Rectal smooth muscle tissue (tissue), 1 donor: ENCODE results near the gene CMTM6.
A peak's percentile ranks its signal among the peaks of the same experiment; 100 is the strongest.
"Not testable (repeated sequence)": the region's sequence is repeated elsewhere in the genome, so short reads cannot be mapped to it uniquely, and the experiment has no call there.

Experiments
- H3K27ac ChIP-seq: one replicate; pipeline ENCODE4 v1.7.0; 2013; ENCODE audit warnings: low read depth, low read length, inconsistent platforms
- H3K27me3 ChIP-seq: one replicate; pipeline ENCODE4 v1.7.0; 2013; ENCODE audit warnings: low read length; ENCODE audit not compliant: control insufficient read depth, insufficient read depth
- H3K36me3 ChIP-seq: one replicate; pipeline ENCODE4 v1.7.0; 2013; ENCODE audit warnings: low read length; ENCODE audit not compliant: control insufficient read depth, insufficient read depth
- H3K4me1 ChIP-seq: one replicate; pipeline ENCODE4 v1.7.0; 2013; ENCODE audit warnings: low read length; ENCODE audit not compliant: control insufficient read depth, insufficient read depth
- H3K4me3 ChIP-seq: one replicate; pipeline ENCODE4 v1.7.0; 2013; ENCODE audit warnings: low read length
- H3K9ac ChIP-seq: one replicate; pipeline ENCODE4 v1.7.0; 2013; ENCODE audit warnings: low read length

Gene CMTM6

GRCh38 chr3:32518921-32519320 lies 16.3 kb upstream of the CMTM6 start:
- H3K27ac ChIP-seq, H3K4me1 ChIP-seq, H3K4me3 ChIP-seq, H3K27me3 ChIP-seq, H3K36me3 ChIP-seq, H3K9ac ChIP-seq: not testable (repeated sequence)

GRCh38 chr3:32516751-32517150 lies 14.1 kb upstream of the CMTM6 start:
- not testable (repeated sequence) for H3K4me1 ChIP-seq, H3K36me3 ChIP-seq, H3K27me3 ChIP-seq, H3K27ac ChIP-seq, H3K9ac ChIP-seq, H3K4me3 ChIP-seq

GRCh38 chr3:32511005-32511404 lies 8.4 kb upstream of the CMTM6 start:
- H3K4me1 ChIP-seq = no peaks in the 10 kb centered on the region
- H3K4me3 ChIP-seq = no peak overlapping the region
- H3K9ac ChIP-seq = no peak overlapping the region
- no peak overlapping the region for H3K27ac ChIP-seq
- no peaks in the 10 kb centered on the region for H3K27me3 ChIP-seq
- no peaks in the 10 kb centered on the region for H3K36me3 ChIP-seq

GRCh38 chr3:32510075-32510724 lies 7.5 kb upstream of the CMTM6 start:
- H3K27ac ChIP-seq = no peak overlapping the region
- no peaks in the 10 kb centered on the region for H3K36me3 ChIP-seq
- no peak overlapping the region for H3K4me3 ChIP-seq
- no peak overlapping the region for H3K9ac ChIP-seq
- H3K4me1 ChIP-seq = no peaks in the 10 kb centered on the region
- H3K27me3 ChIP-seq = no peaks in the 10 kb centered on the region

- H3K4me3 ChIP-seq = no peak overlapping the region
- no peaks in the 10 kb centered on the region for H3K27me3 ChIP-seq
- no peak overlapping the region for H3K9ac ChIP-seq
- H3K27ac ChIP-seq = no peak overlapping the region
- H3K36me3 ChIP-seq = no peaks in the 10 kb centered on the region
- no peaks in the 10 kb centered on the region for H3K4me1 ChIP-seq
Observed at GRCh38 chr3:32508711-32509110, 6.1 kb upstream of the CMTM6 start.

- H3K27me3 ChIP-seq = no peaks in the 10 kb centered on the region
- H3K36me3 ChIP-seq = no peaks in the 10 kb centered on the region
- H3K4me1 ChIP-seq = peaks cover 2% of the 10 kb centered on the region
- H3K9ac ChIP-seq = no peak overlapping the region
- no peak overlapping the region for H3K4me3 ChIP-seq
- no peak overlapping the region for H3K27ac ChIP-seq
Observed at GRCh38 chr3:32506466-32506865, 3.8 kb upstream of the CMTM6 start.

GRCh38 chr3:32502946-32503286 lies 264 bp upstream of the CMTM6 start:
- Histone ChIP-seq H3K27me3 (no peaks in the 10 kb centered on the region), H3K27ac (peak overlapping the region; percentile 91), H3K9ac (peak overlapping the region; percentile 54), H3K4me1 (peaks cover 7% of the 10 kb centered on the region), H3K4me3 (peak overlapping the region; percentile 75), H3K36me3 (no peaks in the 10 kb centered on the region)

GRCh38 chr3:32501783-32502117 lies 902 bp downstream of the CMTM6 start:
- Histone ChIP-seq H3K4me1 (peaks cover 7% of the 10 kb centered on the region), H3K27me3 (no peaks in the 10 kb centered on the region), H3K27ac (peak overlapping the region; percentile 91), H3K9ac (peak overlapping the region; percentile 20), H3K4me3 (peak overlapping the region; percentile 75), H3K36me3 (no peaks in the 10 kb centered on the region)

GRCh38 chr3:32500880-32501782 lies 1.5 kb downstream of the CMTM6 start:
- no peaks in the 10 kb centered on the region for H3K27me3 ChIP-seq
- peak overlapping the region; percentile 75 for H3K4me3 ChIP-seq
- H3K27ac ChIP-seq = peak overlapping the region; percentile 91
- peaks cover 7% of the 10 kb centered on the region for H3K4me1 ChIP-seq
- no peaks in the 10 kb centered on the region for H3K36me3 ChIP-seq
- no peak overlapping the region for H3K9ac ChIP-seq

- H3K4me3 ChIP-seq = no peak overlapping the region
- no peak overlapping the region for H3K27ac ChIP-seq
Observed at GRCh38 chr3:32500231-32500630, 2.4 kb downstream of the CMTM6 start.

GRCh38 chr3:32499585-32499984 lies 3.1 kb downstream of the CMTM6 start:
- no peaks in the 10 kb centered on the region for H3K36me3 ChIP-seq

More at GRCh38 chr3:32500231-32500630, 2.4 kb downstream of the CMTM6 start:
- H3K9ac ChIP-seq = no peak overlapping the region
- H3K4me1 ChIP-seq = peaks cover 7% of the 10 kb centered on the region
- no peaks in the 10 kb centered on the region for H3K27me3 ChIP-seq
- H3K36me3 ChIP-seq = no peaks in the 10 kb centered on the region

GRCh38 chr3:32498992-32499391 lies 3.7 kb downstream of the CMTM6 start:
- Histone ChIP-seq H3K4me3 (no peak overlapping the region), H3K9ac (no peak overlapping the region), H3K27ac (no peak overlapping the region), H3K36me3 (no peaks in the 10 kb centered on the region), H3K4me1 (peaks cover 7% of the 10 kb centered on the region), H3K27me3 (no peaks in the 10 kb centered on the region)

More at GRCh38 chr3:32499585-32499984, 3.1 kb downstream of the CMTM6 start:
- no peak overlapping the region for H3K9ac ChIP-seq
- no peak overlapping the region for H3K4me3 ChIP-seq
- no peaks in the 10 kb centered on the region for H3K27me3 ChIP-seq
- H3K27ac ChIP-seq = no peak overlapping the region
- peaks cover 7% of the 10 kb centered on the region for H3K4me1 ChIP-seq

- Histone ChIP-seq H3K4me3 (no peak overlapping the region), H3K27me3 (no peaks in the 10 kb centered on the region), H3K27ac (no peak overlapping the region), H3K4me1 (peaks cover 7% of the 10 kb centered on the region), H3K9ac (no peak overlapping the region), H3K36me3 (no peaks in the 10 kb centered on the region)
Observed at GRCh38 chr3:32498252-32498651, 4.4 kb downstream of the CMTM6 start.
